Measurements from ENCODE around the gene RAET1G.
"Not testable (repeated sequence)": the region's sequence is repeated elsewhere in the genome, so short reads cannot be mapped to it uniquely, and the experiment has no call there.

RAET1G gene

GRCh38 chr6:149909701-149910470 lies 13.0 kb downstream of the RAET1G start:
- no peaks in the 10 kb centered on the region for H3K4me1 Mint-ChIP-seq (ENCODE audit: low read depth in 2 of 2)

GRCh38 chr6:149908480-149908879 lies 14.4 kb downstream of the RAET1G start:
- H3K27me3 Mint-ChIP-seq = peaks cover 33 to 55% of the 10 kb centered on the region in 2 donors
- ATAC-seq (replicated peaks); DNase-seq; H3K36me3 Mint-ChIP-seq (ENCODE audit: insufficient read depth); H3K4me1 Mint-ChIP-seq (ENCODE audit: low read depth in 2 of 2); H3K9me3 Mint-ChIP-seq; H3K4me3 Mint-ChIP-seq; H3K27ac Mint-ChIP-seq: not testable (repeated sequence)

More at GRCh38 chr6:149909701-149910470, 13.0 kb downstream of the RAET1G start:
- Mint-ChIP-seq H3K27ac (no peak overlapping the region), H3K4me3 (no peak overlapping the region), H3K9me3 (peaks cover 3 to 7% of the 10 kb centered on the region in 2 donors), H3K27me3 (peaks cover 36 to 54% of the 10 kb centered on the region in 2 donors), H3K36me3 (ENCODE audit: insufficient read depth) (no peaks in the 10 kb centered on the region)
- ATAC-seq (replicated peaks) = no peak
- no peak for DNase-seq

- no peak for ATAC-seq (replicated peaks)
- Mint-ChIP-seq H3K27me3 (peaks cover 29 to 49% of the 10 kb centered on the region in 2 donors), H3K27ac (no peak overlapping the region), H3K4me1 (ENCODE audit: low read depth in 2 of 2) (no peaks in the 10 kb centered on the region), H3K36me3 (ENCODE audit: insufficient read depth) (no peaks in the 10 kb centered on the region), H3K4me3 (no peak overlapping the region), H3K9me3 (peaks cover 3 to 7% of the 10 kb centered on the region in 2 donors)
- no peak for DNase-seq
These were observed 15.6 kb downstream of the RAET1G start for GRCh38 chr6:149907317-149907716.

- H3K4me3 Mint-ChIP-seq = no peak overlapping the region
- no peaks in the 10 kb centered on the region for H3K36me3 Mint-ChIP-seq (ENCODE audit: insufficient read depth)
- ATAC-seq (replicated peaks) = no peak
These were observed 16.5 kb downstream of the RAET1G start for GRCh38 chr6:149906405-149906804.

GRCh38 chr6:149905911-149906371 lies 17.0 kb downstream of the RAET1G start:
- Mint-ChIP-seq H3K9me3 (peaks cover 3 to 7% of the 10 kb centered on the region in 2 donors), H3K27ac (no peak overlapping the region), H3K4me3 (no peak overlapping the region), H3K27me3 (peaks cover 26 to 50% of the 10 kb centered on the region in 2 donors), H3K4me1 (ENCODE audit: low read depth in 2 of 2) (no peaks in the 10 kb centered on the region), H3K36me3 (ENCODE audit: insufficient read depth) (no peaks in the 10 kb centered on the region)
- ATAC-seq (replicated peaks) (no peak), DNase-seq (no peak)

More at GRCh38 chr6:149906405-149906804, 16.5 kb downstream of the RAET1G start:
- DNase-seq = no peak
- peaks cover 31 to 52% of the 10 kb centered on the region in 2 donors for H3K27me3 Mint-ChIP-seq
- H3K9me3 Mint-ChIP-seq = peaks cover 3 to 7% of the 10 kb centered on the region in 2 donors
- no peaks in the 10 kb centered on the region for H3K4me1 Mint-ChIP-seq (ENCODE audit: low read depth in 2 of 2)
- H3K27ac Mint-ChIP-seq = no peak overlapping the region

GRCh38 chr6:149905371-149905910 lies 17.5 kb downstream of the RAET1G start:
- DNase-seq (no peak), ATAC-seq (replicated peaks) (no peak)
- Mint-ChIP-seq H3K27me3 (peaks cover 21 to 45% of the 10 kb centered on the region in 2 donors), H3K4me1 (ENCODE audit: low read depth in 2 of 2) (no peaks in the 10 kb centered on the region), H3K27ac (no peak overlapping the region), H3K36me3 (ENCODE audit: insufficient read depth) (no peaks in the 10 kb centered on the region), H3K9me3 (peaks cover 3 to 7% of the 10 kb centered on the region in 2 donors), H3K4me3 (no peak overlapping the region)

GRCh38 chr6:149904661-149905370 lies 18.1 kb downstream of the RAET1G start:
- H3K9me3 Mint-ChIP-seq = peaks cover 3 to 7% of the 10 kb centered on the region in 2 donors

GRCh38 chr6:149903938-149904611 lies 18.8 kb downstream of the RAET1G start:
- no peak for ATAC-seq (replicated peaks)
- Mint-ChIP-seq H3K9me3 (peaks cover 3 to 7% of the 10 kb centered on the region in 2 donors), H3K27ac (no peak overlapping the region)

More at GRCh38 chr6:149904661-149905370, 18.1 kb downstream of the RAET1G start:
- Mint-ChIP-seq H3K27me3 (peaks cover 17 to 39% of the 10 kb centered on the region in 2 donors), H3K4me1 (ENCODE audit: low read depth in 2 of 2) (no peaks in the 10 kb centered on the region), H3K27ac (no peak overlapping the region), H3K4me3 (no peak overlapping the region), H3K36me3 (ENCODE audit: insufficient read depth) (no peaks in the 10 kb centered on the region)
- DNase-seq (no peak), ATAC-seq (replicated peaks) (no peak)

GRCh38 chr6:149901444-149902140 lies 21.3 kb downstream of the RAET1G start:
- DNase-seq = no peak
- Mint-ChIP-seq H3K27ac (no peak overlapping the region), H3K27me3 (peaks cover 17 to 49% of the 10 kb centered on the region in 2 donors), H3K9me3 (no peaks in the 10 kb centered on the region), H3K4me1 (ENCODE audit: low read depth in 2 of 2) (peaks cover 7 to 12% of the 10 kb centered on the region in 2 donors), H3K4me3 (no peak overlapping the region), H3K36me3 (ENCODE audit: insufficient read depth) (no peaks in the 10 kb centered on the region)
- ATAC-seq (replicated peaks) = no peak

More at GRCh38 chr6:149903938-149904611, 18.8 kb downstream of the RAET1G start:
- Mint-ChIP-seq H3K4me1 (ENCODE audit: low read depth in 2 of 2) (no peaks in the 10 kb centered on the region), H3K36me3 (ENCODE audit: insufficient read depth) (no peaks in the 10 kb centered on the region), H3K4me3 (no peak overlapping the region), H3K27me3 (peaks cover 17 to 42% of the 10 kb centered on the region in 2 donors)
- no peak for DNase-seq

GRCh38 chr6:149900620-149901443 lies 22.1 kb downstream of the RAET1G start:
- H3K4me3 Mint-ChIP-seq = no peak overlapping the region
- DNase-seq (no peak), ATAC-seq (replicated peaks) (no peak)
- peaks cover 7 to 15% of the 10 kb centered on the region in 2 donors for H3K4me1 Mint-ChIP-seq (ENCODE audit: low read depth in 2 of 2)
- H3K36me3 Mint-ChIP-seq (ENCODE audit: insufficient read depth) = no peaks in the 10 kb centered on the region
- no peaks in the 10 kb centered on the region for H3K9me3 Mint-ChIP-seq
- H3K27ac Mint-ChIP-seq = peak overlapping the region in 1 of 2 donors; percentile 42
- peaks cover 17 to 49% of the 10 kb centered on the region in 2 donors for H3K27me3 Mint-ChIP-seq

- Mint-ChIP-seq H3K4me1 (ENCODE audit: low read depth in 2 of 2) (peaks cover 7 to 16% of the 10 kb centered on the region in 2 donors), H3K9me3 (no peaks in the 10 kb centered on the region), H3K4me3 (no peak overlapping the region), H3K27me3 (peaks cover 15 to 43% of the 10 kb centered on the region in 2 donors), H3K27ac (no peak overlapping the region), H3K36me3 (ENCODE audit: insufficient read depth) (no peaks in the 10 kb centered on the region)
- no peak for ATAC-seq (replicated peaks)
- DNase-seq = no peak
These were observed 22.8 kb downstream of the RAET1G start for GRCh38 chr6:149899926-149900619.

Measured in effector memory CD8-positive, alpha-beta T cell (primary cell).